Stimulated activated naive CD8-positive, alpha-beta T cell treated with anti-CD3 and anti-CD28 coated beads, Interleukin-15, Interleukin-2, amounts not matched to agents 100 ng/mL and 50 ng/mL, for 24 hours (primary cell): ENCODE measurements around the gene KRT6C.
"Not testable (repeated sequence)": the region's sequence is repeated elsewhere in the genome, so short reads cannot be mapped to it uniquely, and the experiment has no call there.

Source experiments
- H3K27ac Mint-ChIP-seq: one replicate; pipeline ENCODE4 v1.8.0; 2021; ENCODE audit warnings: mild to moderate bottlenecking, mixed read lengths
- H3K27me3 Mint-ChIP-seq: one replicate; pipeline ENCODE4 v1.8.0; 2021; ENCODE audit warnings: mixed read lengths
- H3K36me3 Mint-ChIP-seq: one replicate; pipeline ENCODE4 v1.8.0; 2021; ENCODE audit warnings: low read depth, mixed read lengths
- H3K4me1 Mint-ChIP-seq: one replicate; pipeline ENCODE4 v1.8.0; 2021; ENCODE audit warnings: low read depth, mixed read lengths
- H3K4me3 Mint-ChIP-seq: one replicate; pipeline ENCODE4 v1.8.0; 2021; ENCODE audit warnings: mild to moderate bottlenecking, mixed read lengths
- H3K9me3 Mint-ChIP-seq: one replicate; pipeline ENCODE4 v1.8.0; 2021; ENCODE audit warnings: mixed read lengths

The KRT6C gene

DNA sequence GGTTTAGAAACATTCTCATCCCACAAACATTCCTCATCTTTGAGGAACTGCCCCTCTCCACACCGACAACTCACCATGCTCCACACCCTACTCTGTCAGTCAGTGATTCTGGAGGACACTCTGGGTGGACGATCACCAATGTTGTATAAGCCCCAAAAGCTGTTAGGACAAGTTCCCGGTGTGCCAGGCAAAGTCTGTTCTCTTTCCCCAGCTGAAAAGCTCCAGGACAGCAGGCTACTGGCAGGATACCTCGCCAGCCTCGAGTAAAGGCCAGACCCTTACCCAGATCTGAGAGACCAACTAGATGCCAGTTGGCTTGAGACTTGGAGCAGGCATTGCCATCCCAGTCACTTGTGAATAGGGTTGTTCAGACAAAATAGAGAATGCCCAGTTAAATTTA, 34.6 kb upstream of the KRT6C start:
- Mint-ChIP-seq H3K27me3 (peaks cover 40% of the 10 kb centered on the region), H3K9me3 (peaks cover 5% of the 10 kb centered on the region), H3K36me3 (no peaks in the 10 kb centered on the region), H3K4me1 (no peaks in the 10 kb centered on the region), H3K4me3 (no peak overlapping the region), H3K27ac (no peak overlapping the region)

DNA sequence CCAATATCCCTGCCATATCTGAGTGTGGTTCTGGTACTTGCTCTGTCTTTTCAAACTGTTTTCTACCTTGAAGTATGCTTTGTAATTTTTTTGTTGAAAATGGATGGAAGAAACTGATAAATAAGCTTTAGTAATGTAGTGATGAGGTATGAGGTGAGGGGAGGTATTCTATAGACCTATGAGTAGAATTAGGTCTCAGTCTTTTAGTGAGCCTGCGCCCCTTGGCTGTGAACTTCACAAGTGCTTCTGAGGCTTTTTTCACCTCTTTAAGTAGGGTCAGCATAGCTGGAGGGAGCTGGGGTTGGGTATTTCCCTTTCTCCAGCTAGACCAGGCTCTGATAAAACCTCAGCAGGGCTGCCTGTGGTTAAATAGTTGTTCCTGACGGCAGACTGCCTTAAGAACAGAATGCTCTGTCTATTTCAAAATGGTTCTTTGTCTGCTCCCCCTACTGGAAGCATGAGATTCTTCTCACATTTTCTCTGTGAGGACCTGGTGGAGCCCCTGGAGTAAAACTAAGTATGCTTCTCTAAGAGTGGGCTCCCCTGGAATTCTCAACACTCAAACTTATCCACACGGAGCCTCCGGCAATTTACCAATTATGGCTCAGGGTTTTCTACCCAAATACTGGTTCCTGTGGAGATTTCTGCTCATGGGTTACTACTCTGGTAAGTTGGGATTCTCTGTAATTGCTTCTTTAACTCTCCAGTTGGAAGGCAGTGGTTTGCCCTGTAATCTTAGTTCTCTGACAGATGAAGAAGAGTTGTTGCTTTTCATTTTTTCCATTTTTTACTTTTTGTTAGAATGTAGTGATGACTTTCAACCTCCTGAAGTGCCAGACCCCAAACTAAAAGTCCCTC, 33.5 kb upstream of the KRT6C start:
- Mint-ChIP-seq H3K9me3 (peaks cover 5% of the 10 kb centered on the region), H3K27ac (no peak overlapping the region), H3K4me1 (no peaks in the 10 kb centered on the region), H3K27me3 (peaks cover 42% of the 10 kb centered on the region), H3K36me3 (no peaks in the 10 kb centered on the region), H3K4me3 (no peak overlapping the region)

DNA sequence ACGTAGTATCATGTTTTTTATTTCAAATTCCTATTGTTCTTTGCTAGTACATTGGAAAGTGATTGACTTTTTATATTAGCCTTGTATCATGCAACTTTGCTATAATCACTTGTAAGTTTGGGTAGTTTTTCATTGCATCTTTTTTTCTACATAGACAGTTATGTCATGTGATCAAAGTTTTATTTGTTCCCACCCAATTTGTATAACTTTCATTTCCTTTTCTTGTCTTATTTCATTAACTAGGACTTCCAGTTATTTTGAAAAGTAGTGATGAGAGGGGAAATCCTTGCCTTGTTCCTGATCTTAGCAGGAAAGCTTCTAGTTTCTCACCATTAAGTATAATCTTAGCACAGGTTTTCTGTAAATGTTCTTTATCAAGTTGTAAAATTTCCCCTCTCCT, 29.3 kb upstream of the KRT6C start:
- Mint-ChIP-seq H3K27ac (no peak overlapping the region), H3K36me3 (no peaks in the 10 kb centered on the region), H3K27me3 (peaks cover 30% of the 10 kb centered on the region), H3K4me3 (no peak overlapping the region), H3K4me1 (no peaks in the 10 kb centered on the region), H3K9me3 (no peaks in the 10 kb centered on the region)

DNA sequence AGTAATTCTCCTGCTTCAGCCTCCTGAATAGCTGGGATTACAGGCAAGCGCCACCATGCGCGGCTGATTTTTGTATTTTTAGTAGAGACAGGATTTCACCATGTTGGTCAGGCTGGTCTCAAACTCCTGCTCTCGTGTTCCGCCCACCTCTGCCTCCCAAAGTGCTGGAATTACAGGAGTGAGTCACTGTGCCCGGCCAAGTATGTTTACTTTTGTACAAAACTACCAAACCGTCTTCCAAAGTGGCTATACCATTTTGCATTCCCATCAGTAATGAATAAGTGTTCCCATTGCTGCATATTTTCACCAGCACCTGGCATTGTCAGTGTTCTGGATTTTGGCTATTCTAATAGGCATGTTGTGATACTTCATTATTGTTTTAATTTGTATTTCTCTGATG, 27.9 kb upstream of the KRT6C start:
- Mint-ChIP-seq H3K36me3 (no peaks in the 10 kb centered on the region), H3K27ac (no peak overlapping the region), H3K9me3 (no peaks in the 10 kb centered on the region), H3K27me3 (peaks cover 19% of the 10 kb centered on the region), H3K4me1 (no peaks in the 10 kb centered on the region), H3K4me3 (no peak overlapping the region)

DNA sequence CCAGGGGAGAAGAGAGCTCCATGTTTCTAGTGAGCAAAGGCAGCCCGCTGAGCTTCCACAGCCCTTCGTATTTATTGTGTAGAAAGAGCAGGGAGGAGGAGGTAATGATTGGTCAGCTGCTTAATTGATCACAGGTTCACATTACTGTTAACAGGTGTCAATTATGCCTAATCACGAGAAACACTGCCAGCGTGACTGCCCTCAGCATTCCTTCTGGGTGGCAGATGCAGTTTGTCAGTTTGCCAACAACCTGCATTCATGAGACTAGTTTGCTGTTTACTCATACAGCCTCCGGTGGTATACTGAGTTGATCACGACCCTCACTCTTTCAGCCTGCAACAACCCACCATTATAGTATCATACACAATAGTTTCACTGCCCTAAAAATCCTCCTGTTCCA, 27.0 kb upstream of the KRT6C start:
- H3K27ac Mint-ChIP-seq, H3K36me3 Mint-ChIP-seq: not testable (repeated sequence)

DNA sequence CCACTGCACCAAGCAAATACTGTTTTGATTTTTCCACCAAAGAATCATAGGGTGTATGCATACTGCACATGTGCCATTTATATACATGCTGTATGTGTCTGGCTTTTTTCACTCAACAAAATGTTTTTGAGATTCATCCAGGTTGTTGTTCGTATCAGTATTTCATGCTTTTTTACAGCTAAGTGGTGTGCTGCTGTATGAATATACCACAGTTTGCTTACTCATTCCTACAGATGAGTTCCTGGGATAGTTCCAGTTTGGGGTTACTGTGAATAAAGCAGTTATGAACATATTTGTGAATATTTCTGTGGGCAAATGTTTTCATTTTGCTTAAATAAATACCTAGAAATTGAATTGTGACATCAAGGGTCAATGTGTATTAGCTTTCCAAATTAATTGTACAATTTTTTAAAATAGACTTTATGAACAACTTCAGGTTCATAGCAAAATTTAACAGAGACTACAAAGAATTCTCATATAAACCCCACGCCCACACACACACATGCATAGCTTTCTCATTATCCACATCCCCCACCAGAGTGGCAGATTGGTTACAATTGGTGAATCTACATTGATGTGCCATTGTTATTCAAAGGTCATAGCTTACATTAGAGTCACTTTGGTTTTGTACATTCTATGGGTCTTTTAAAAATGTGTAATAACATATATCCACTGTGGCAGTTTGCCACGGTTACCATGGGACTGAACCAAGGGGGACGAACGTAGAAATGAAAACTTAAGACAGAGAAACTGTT, 26.4 kb upstream of the KRT6C start:
- Mint-ChIP-seq H3K9me3 (no peaks in the 10 kb centered on the region), H3K27me3 (peaks cover 12% of the 10 kb centered on the region), H3K27ac (no peak overlapping the region), H3K36me3 (no peaks in the 10 kb centered on the region), H3K4me3 (no peak overlapping the region), H3K4me1 (no peaks in the 10 kb centered on the region)

More for the DNA sequence above, 27.0 kb upstream of the KRT6C start:
- not testable (repeated sequence) for H3K4me1 Mint-ChIP-seq, H3K9me3 Mint-ChIP-seq, H3K4me3 Mint-ChIP-seq
- H3K27me3 Mint-ChIP-seq = peaks cover 12% of the 10 kb centered on the region

DNA sequence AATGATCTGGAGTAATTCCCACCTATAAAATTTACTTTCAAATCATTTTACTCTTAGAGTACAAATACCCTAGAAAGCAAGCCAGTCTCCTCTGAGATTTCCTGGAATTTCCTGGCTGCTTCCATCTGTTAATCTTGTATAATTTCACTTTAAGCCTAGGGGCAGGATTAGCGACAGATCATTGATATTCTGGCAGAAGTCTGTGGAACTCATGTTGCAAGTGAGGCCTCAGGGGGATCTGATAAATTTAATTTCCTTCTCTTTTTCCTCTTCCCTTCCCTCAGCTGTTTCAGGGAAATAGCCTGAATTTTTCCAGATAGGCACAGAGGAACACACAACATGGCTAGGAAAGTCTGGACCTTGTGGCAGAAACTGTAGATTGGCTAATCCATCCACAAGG, 25.3 kb upstream of the KRT6C start:
- peaks cover 12% of the 10 kb centered on the region for H3K27me3 Mint-ChIP-seq
- H3K36me3 Mint-ChIP-seq = no peaks in the 10 kb centered on the region
- H3K27ac Mint-ChIP-seq = no peak overlapping the region
- no peaks in the 10 kb centered on the region for H3K4me1 Mint-ChIP-seq
- no peaks in the 10 kb centered on the region for H3K9me3 Mint-ChIP-seq
- H3K4me3 Mint-ChIP-seq = no peak overlapping the region

DNA sequence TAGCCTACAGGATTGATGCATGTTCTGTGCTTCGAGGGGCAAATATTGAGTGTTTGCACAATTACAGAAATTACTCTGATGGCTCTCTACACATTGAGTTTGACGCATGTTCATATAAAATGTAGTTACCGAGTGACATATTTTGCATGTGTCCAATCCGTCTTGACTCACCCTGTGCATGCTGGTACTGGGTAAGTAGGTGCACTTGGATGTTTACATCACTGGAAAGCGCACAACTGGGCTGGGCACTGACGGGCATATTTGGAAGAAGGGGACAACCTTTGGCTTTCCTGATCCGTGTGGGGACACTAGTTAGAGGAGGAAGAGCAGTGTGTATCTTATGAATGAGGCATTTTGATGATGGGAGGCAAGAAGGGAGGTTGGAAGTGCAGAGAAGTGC, 24.4 kb upstream of the KRT6C start:
- Mint-ChIP-seq H3K4me1 (no peaks in the 10 kb centered on the region), H3K27ac (no peak overlapping the region), H3K9me3 (no peaks in the 10 kb centered on the region), H3K27me3 (peaks cover 12% of the 10 kb centered on the region), H3K36me3 (no peaks in the 10 kb centered on the region), H3K4me3 (no peak overlapping the region)

DNA sequence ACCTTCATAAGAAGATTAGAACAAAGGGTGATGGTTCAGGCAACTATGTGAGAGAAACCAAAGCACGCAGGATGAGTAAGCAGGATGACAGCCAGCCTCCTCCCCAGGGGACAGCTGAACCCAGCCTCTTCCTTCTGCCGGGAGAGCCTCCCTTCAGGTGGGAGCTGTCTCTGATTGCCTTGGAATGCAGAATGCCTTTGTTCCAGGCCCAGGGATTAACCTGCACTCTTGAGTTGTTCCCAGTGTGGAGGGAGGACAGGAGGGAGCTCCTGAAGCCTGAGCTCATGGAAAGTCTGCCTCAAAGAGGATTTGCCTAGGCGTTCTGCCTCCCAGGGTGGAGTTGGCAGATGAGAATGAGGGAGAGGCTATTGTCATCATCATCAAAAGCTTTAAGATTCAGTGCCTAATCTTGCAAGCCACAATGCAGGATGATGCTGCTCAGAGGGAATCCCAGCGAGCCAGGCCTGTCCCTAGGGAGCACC, 23.0 kb upstream of the KRT6C start:
- H3K4me3 Mint-ChIP-seq = no peak overlapping the region
- H3K27me3 Mint-ChIP-seq = peaks cover 9% of the 10 kb centered on the region
- no peaks in the 10 kb centered on the region for H3K9me3 Mint-ChIP-seq
- H3K4me1 Mint-ChIP-seq = no peaks in the 10 kb centered on the region
- no peak overlapping the region for H3K27ac Mint-ChIP-seq
- H3K36me3 Mint-ChIP-seq = no peaks in the 10 kb centered on the region

DNA sequence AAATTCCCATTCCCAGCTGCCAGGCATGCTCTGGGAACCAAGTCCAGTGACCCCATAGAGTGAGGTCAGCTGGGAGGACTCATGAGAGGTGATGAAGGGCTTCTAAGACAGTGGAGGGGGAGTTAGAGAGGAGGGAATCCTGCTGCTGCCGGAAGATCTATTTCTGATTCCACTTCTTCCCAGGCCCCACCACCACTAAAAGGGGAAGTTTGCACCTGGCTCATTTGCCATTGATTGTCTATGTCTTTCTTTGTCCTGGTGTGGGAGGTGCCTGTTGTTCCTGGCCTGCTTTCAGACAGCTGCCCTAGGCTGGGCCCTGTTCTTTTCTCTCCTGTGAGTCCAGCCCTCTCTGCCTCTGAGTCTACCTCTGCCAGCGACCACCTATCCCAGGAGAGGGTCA, 22.4 kb upstream of the KRT6C start:
- no peak overlapping the region for H3K4me3 Mint-ChIP-seq
- no peaks in the 10 kb centered on the region for H3K9me3 Mint-ChIP-seq
- no peak overlapping the region for H3K27ac Mint-ChIP-seq
- H3K36me3 Mint-ChIP-seq = no peaks in the 10 kb centered on the region
- peaks cover 13% of the 10 kb centered on the region for H3K27me3 Mint-ChIP-seq
- H3K4me1 Mint-ChIP-seq = no peaks in the 10 kb centered on the region

DNA sequence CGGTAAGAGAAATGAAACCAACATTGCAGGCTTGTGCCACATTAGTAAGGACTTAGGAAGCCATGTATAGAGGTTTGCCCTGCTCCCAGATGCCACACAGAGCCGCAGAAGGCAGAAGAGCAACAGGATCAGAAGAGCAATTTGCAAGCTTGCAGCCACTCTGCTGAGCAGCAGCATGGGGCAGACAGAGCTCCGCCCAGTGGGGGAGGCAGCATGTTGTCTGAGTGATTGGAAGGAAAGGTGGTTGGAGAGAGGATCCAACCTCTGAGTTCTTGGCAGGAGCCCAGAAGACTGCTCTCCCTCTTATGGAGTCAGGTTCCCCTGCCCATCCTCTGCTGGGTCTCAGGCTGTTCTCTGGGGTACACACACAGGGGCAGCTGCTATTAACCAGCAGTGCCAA, 21.8 kb upstream of the KRT6C start:
- H3K36me3 Mint-ChIP-seq = no peaks in the 10 kb centered on the region
- no peak overlapping the region for H3K27ac Mint-ChIP-seq
- no peak overlapping the region for H3K4me3 Mint-ChIP-seq
- H3K27me3 Mint-ChIP-seq = peaks cover 17% of the 10 kb centered on the region
- H3K4me1 Mint-ChIP-seq = no peaks in the 10 kb centered on the region
- no peaks in the 10 kb centered on the region for H3K9me3 Mint-ChIP-seq

DNA sequence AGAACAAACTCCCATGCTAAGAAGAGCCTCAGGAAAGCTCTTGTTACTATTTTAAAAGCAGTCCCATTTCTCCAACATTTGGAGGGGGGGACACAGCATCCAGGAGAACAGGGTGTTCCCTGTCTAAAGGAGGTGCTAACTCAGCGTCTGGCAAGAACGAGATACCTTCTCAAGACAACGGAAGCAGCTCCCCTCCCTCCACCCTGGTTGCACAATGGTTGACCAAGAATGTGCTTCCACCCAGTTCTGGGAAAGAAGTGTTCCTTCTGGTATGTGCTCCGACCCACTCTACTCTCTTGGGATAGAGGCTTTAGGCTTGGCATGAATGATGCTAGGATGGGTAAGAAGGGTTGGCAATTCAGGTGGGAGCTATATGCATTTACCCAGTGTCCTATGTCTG, 20.9 kb upstream of the KRT6C start:
- H3K27ac Mint-ChIP-seq = no peak overlapping the region
- H3K36me3 Mint-ChIP-seq = no peaks in the 10 kb centered on the region
- H3K9me3 Mint-ChIP-seq = no peaks in the 10 kb centered on the region
- peaks cover 17% of the 10 kb centered on the region for H3K27me3 Mint-ChIP-seq
- no peaks in the 10 kb centered on the region for H3K4me1 Mint-ChIP-seq
- no peak overlapping the region for H3K4me3 Mint-ChIP-seq

DNA sequence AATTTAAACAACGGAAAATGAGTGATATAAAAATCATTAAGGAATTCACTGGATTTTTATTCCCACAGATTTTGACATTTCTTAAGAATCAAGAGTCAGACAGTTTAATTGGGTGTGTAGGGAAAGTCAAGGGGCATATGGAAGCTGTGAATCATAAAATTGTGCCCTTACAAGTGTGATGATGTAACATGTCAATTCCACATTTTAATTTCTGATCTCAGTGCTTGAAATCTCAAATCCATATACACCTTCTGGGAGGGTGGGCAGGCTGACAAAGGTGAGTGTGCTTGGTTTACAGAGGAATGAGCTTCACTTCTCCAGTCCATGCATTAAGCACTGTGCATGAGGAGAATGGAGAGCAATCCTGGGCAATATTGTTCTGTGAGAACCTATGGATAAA, 20.5 kb upstream of the KRT6C start:
- Mint-ChIP-seq H3K4me1 (no peaks in the 10 kb centered on the region), H3K36me3 (no peaks in the 10 kb centered on the region)

DNA sequence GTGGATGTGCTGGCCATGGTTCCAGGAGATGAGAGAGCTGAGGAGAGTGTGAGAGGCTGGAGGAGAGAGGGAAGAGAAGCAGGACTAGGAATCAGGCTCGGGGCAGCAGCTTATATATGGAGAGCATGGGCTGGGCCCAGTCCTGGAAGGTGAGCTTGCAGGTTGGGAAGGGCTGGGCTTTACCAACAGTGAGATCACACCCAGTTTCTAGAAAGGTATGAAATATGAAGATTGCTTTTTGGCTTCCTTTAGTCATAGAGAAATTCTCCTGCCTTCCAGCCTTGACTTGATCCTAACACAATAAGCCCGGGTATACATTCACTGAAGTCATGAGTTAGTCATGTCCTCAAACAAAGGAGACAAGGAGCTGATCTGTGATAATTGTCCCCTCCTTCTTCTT, 19.6 kb upstream of the KRT6C start, which contains the start of gene KRT6A:
KRT6A (minus strand) TSS at position 86 of the 400 bp plus-strand sequence; CDS start at position 17, 69 bp downstream.
- Mint-ChIP-seq H3K4me3 (no peak within 1 kb of the TSS), H3K27ac (no peak within 1 kb of the TSS), H3K4me1 (no peaks in the 10 kb centered on the region), H3K36me3 (no peaks in the 10 kb centered on the region), H3K27me3 (peaks cover 22% of the 10 kb centered on the region), H3K9me3 (no peaks in the 10 kb centered on the region)

More for the DNA sequence above, 20.5 kb upstream of the KRT6C start:
- Mint-ChIP-seq H3K27ac (no peak overlapping the region), H3K27me3 (peaks cover 17% of the 10 kb centered on the region), H3K9me3 (no peaks in the 10 kb centered on the region), H3K4me3 (no peak overlapping the region)

DNA sequence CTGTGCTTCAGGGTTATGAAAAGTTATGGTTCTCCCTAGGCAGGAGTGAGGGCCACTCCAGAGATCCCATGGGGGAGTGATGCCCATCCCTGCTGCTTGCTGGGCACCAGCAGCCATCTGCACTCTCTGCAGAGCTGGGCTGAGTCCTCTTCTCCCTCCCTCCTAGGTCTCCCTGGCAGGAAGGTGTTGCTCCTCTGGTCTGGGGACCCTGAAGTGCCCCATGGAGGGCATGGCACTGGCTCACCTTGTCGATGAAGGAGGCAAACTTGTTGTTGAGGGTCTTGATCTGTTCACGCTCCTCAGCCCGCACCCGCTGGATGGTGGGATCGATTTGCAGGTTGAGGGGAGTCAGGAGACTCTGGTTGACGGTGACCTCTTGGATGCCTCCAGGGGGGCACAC, 18.8 kb upstream of the KRT6C start:
- H3K36me3 Mint-ChIP-seq, H3K4me3 Mint-ChIP-seq, H3K9me3 Mint-ChIP-seq, H3K27ac Mint-ChIP-seq, H3K4me1 Mint-ChIP-seq: not testable (repeated sequence)
- H3K27me3 Mint-ChIP-seq = peaks cover 20% of the 10 kb centered on the region
